ENCODE measurements around the gene RRP36.
"Not testable (repeated sequence)": the region's sequence is repeated elsewhere in the genome, so short reads cannot be mapped to it uniquely, and the experiment has no call there.

RRP36 gene

DNA sequence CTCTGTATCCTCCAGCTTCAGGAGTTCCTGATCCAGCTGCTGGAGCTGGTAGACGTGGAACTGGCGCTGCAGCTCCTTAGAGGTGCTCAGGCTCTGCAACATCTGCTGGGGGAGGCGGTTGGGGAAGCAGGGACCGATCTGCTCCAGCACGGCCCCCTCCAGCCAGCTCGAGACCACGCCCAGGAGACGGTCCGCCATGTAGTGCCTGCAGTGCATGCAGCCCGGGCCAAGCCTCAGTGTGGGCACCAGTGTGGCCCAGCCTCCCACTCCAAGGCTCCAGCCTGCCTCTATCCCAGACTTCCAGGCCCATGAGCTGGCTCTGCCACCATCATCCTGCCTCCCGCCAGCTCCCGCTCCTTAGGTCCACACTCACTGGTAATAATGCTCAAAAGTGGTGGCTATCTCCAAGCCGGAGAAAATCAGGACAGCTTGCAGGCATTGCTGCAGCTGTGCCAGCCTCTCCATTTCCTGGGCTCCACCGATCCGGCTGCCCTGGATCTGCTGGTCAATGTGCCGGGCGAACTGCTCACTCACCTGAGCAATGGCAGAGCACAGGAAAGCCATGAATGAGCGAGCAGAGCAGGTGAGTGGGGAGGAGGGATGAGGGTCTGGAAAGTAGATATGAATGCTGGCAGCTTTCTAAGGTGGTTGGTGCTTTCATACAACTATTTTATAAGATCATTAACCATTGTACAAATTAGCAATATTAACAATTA is 19.3 kb downstream of the RRP36 start:
- no peak for DNase-seq

DNA sequence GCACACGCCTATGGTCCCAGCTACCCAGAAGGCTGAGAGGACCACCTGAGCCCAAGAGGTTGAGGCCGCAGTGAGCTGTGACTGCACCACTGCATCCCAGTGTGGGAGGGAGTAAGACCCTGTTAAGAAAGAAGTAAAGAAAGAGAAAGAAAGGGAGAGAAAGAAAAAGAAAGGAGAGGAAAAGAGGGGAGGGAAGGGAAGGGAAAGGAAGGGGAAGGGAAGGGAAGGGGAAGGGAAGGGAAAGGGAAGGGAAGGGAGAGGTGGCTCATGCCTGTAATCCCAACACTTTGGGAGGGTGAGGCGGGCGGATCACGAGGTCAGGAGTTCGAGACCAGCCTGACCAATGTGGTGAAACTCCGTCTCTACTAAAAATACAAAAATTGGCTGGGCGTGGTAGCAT is 20.1 kb downstream of the RRP36 start:
- DNase-seq, result not testable (repeated sequence)

DNA sequence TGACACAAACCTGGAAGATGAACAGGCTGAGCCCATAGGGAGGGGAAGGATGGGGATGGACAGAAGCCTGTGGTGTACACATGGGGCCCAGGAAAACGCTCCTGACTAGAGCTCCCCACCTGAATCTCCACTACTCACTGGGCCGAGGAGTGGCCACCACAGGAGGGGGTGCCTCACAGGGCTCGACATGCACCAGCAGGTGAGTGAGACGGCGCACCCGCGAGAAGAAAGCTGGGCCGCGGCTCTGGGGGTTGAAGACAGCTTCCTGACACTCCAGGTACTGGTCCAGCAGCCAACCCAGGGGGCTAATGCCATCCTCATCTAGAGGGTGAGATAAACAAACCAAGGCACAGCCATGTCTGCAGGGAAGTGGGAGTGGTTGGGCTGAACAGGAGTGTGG is 21.9 kb downstream of the RRP36 start:
- no peak for DNase-seq

DNA sequence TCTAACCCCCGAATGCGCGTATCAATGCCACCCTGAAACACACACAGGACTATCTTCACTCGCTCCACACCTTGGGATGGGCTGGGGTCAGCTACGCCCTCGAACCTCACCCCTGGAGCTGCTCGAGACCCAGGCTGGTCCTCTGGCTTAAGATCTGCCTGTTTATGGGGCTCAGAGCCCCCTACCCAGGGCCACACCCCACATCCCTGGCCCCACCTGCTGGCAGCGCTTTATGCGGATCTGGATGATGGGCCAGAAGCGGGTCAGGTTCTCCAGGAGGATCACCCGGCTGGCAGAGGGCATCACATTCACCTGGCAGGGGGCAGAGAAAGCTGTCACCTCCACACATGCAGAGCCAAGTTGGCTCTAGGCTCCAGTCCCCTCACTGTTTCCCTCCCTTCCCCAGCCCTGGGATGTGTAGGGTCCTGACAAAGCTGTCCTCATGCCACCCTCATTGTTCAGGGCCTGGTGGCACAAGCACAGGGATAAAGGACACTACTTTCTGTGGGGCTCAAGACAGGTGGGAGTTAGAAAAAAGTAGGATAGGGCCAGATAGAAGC is 24.0 kb downstream of the RRP36 start:
- DNase-seq, result no peak

DNA sequence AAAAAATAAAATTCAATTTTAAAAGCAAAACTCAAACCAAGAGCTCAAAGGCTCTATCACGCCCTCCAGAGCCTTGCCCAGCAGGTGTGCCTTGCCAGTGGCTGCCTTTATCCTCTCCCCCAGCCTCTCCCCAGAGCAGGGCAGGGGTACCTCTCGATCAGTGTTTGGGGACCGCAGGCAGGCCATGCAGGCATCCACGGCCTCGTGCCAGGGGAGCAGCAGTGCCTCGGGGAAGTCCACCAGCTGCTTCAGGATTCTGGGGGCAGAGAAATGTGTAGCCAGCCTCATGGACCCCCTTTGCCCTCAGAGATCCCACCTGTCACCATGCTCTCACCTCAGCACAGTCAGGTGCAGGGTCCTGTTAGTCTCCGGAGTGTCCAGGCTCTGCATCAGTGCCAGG is 26.6 kb downstream of the RRP36 start:
- DNase-seq, result no peak

DNA sequence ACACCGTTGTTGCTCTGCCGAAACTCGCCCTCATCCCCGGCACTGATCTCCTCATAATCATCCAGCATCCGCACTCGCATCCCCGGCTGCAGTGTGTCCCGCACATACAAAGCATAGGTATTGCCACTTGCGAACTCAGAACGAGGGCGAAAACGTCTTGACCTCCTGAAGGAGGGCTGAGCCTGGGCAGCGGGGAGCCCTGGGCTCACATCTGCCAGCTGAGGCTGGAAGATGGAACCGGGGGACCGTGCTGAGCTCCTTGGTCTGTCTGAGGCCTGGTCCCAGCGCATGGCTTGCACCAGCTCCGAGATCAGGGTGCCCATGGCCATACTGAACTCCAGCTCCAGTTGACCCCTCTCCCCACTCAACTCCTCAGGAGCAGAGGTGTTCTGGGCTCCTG is 29.6 kb downstream of the RRP36 start:
- no peak for DNase-seq

DNA sequence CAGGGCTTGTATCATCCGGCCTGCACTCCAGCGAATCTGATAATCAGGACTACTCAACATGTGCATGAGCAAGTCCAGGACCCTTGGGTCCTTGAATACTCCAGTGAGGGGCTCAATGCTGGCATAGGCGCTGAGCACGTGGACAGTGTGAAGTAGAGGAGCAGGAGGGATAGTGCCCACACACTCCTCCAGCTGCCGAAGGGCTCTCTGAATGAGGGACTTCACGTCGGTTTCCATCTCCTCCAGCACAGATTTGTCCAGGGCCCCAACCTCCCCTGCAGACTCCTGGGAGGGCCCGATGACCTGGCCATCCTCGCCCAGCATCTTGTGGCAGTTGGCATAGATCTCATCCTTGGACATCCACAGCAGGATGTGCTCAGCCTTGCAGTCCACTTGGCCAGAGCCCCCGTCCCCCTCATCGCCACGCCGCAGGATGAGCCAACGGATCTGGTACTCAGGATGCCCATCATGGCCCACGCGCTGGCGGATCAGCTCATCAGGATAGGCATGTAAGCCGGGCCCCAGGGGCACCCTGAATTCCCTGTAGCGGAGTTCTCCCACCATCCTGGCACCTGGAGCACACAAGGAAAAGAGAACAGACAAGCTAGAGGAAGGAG is 30.9 kb downstream of the RRP36 start:
- no peak for DNase-seq

DNA sequence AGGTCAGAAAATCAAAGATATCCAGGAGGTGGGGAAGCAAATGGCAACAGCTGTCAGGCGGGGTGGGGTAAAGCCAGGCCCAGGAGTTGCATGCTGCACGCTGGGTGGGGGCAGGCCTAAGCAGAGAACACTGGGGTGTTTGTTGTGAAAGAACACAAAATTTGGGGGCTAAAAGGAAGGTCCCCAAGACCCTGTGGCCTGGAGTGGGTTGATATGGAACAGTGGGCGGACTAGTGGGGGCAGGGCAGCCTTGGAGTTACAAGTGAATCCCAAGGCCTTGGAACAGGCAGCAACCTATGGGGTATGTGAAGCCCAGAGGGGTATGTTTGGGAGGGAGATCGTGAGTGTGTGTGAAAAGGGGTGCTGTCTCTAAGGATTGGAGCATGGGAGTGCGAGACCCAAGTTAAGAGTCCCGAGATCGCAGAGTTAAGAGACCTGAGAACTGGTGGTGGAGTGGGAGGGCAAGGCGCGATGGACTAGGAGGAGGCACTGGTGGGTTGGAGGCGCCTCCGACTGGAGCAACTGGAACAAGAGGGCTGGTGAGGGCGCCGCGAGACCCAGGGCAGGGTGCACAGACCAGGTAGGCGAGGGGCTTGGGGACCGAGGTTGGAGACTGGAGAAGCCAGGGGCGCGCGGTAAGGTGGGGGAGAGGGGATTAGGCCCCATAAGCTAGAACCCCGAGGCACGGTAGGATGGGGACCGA is 31.6 kb downstream of the RRP36 start:
- DNase-seq, result no peak

DNA sequence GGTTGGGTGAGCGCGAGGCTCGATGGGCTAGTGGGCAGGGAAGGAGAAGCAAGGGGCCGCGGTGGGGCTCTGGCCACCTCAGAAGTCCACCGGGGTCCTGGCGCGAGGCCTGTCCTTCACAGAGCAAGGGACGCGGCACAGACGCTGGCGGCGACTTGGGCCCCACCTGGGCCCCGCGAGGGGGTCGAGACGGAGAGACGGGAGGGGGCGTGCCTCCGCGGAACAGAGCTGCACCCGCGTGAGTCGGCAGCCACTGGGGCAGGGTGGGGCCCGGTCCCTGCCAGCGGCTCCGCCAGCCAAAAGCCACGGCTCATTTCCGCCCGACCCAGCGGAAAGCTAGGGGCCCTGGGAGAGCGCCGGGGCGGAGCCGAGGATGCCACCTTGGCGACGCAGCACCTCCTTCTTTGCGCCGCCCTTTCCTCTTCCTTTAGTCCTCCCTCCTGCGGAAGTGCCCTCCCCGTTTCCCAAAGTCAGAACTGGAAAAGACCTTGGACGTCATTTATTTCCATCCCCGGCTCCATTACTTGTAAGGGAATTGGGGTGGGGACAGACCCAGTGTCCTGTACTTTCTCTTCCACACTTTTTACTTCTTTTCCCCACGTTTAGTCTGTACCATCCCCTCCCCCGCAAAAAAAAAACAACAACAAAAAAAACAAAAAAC is 32.3 kb downstream of the RRP36 start, which contains the start of gene CUL7:
Gene CUL7, minus strand, starts transcription at position 307 of the 661 bp plus-strand sequence. CDS start 1,063 bp downstream, outside the sequence.
- peak; percentile 95 for DNase-seq

DNA sequence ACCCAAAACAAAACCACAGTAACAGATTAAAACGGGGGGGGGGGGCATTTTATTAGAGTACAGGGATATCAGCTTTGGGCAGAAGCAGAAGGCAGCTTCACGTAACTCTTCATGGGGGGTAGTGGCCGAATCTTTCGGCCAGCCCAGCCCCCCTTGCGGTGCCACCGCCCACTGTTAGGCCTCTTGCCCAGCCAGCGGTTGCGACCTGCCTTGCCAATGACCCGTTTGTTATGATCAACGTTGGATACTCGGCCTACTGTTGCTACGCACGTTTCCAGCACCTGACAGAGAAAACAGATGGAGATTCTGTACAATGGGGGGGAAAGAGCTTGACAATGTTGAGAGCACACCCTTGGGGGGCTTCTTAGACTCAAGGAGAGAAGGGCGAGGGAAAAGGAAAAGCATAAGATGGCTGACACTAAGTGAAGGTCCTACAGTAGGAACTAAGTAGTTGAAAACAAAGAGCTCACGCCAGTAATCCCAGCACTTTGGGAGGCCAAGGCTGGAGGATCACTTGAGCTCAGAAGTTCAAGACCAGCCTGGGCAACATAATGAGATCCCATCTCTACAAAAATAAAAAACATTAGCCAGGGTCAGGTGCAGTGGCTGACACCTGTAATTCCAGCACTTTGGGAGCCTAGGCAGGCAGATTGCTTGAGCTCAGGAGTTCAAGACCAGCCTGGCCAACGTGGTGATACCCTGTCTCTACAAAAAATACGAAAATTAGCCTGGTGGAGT is 33.0 kb downstream of the RRP36 start:
- DNase-seq, result no peak

DNA sequence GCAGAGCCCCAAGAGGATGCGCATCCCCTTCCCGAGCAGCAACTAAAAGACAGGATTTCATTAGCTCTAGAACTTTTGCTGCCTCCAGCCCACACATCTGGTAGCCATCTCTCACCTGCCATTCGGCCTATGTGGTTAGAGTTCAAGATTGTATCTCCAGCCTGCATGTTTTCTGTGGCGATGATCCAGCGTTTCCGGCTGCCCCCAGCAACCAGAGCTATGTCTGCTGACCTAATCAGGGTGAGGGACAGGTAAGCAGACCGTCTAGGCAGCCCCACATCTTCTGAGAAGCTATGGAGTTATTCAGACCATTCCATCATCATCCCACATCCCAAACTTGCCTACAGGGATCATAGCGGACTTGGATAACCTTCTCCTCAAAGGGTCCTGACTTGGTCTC is 34.5 kb downstream of the RRP36 start:
- no peak for DNase-seq

DNA sequence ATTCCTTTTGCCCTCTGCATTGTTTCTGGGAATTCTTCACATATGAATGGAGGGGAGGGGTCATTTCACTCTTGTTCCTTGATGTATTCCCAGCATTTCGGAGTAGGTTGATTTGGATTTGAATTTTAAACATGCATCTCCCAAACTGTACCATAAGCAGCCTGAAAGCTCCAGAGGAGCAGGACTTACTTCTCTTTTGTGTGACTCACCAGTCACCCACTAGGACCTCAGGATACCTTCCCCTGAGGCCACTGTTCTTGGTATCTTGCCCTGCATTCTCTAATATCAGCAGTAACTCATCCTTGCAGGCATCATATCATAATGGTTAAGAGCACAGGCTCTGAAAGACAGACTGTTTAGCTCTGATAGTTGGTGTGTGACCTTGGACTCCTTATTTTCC is 37.1 kb downstream of the RRP36 start:
- no peak for DNase-seq

DNA sequence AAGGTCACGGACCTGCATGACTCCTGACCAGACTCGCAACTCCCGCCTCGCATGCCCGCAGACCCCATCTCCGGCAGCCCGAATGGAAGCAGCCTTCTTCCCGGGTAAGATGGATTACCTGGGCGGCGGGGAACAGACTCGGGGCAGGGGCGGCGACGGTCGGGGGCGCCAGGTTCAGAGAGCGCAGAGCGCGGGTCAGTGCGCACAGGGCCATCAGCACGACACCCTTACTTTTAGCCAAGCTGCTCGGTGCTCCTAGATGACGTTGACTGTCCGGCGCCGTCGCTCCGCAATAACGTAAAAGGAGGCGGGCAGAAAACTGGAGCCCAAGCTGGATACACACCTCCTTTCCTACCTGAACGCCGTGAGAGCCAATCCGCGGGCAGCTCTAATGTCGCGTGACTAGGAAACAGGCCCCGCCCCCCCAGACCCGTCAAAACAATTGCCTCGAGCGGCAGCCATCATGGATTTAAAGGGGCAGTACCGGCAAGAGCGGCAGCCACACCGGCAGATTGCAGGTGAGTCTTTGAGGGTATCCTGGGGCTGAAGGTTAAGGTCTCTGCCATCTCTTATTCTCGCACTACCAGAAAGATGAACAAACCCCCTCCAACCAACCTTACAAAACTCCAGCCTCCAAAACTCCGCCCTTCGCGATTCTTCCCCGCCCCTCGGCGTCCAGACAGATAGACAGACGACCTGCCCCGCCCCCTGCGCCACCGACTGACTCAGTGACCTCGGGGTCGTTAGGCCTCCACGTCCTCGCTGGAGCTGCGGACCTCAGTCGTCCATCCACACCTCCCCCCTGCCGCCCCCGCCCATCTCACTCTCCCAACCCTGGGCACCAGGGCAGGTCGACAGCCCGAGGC is 38.0 kb downstream of the RRP36 start, which contains the start of the genes KLC4 and MRPL2:
Gene KLC4, plus strand, starts transcription at position 464 of the 866 bp plus-strand sequence. CDS start 1,705 bp downstream, outside the sequence.
Gene MRPL2, minus strand, starts transcription at position 267 of the 866 bp plus-strand sequence. Its CDS starts 53 bp downstream, at position 214.
- DNase-seq, result peak; percentile 95

DNA sequence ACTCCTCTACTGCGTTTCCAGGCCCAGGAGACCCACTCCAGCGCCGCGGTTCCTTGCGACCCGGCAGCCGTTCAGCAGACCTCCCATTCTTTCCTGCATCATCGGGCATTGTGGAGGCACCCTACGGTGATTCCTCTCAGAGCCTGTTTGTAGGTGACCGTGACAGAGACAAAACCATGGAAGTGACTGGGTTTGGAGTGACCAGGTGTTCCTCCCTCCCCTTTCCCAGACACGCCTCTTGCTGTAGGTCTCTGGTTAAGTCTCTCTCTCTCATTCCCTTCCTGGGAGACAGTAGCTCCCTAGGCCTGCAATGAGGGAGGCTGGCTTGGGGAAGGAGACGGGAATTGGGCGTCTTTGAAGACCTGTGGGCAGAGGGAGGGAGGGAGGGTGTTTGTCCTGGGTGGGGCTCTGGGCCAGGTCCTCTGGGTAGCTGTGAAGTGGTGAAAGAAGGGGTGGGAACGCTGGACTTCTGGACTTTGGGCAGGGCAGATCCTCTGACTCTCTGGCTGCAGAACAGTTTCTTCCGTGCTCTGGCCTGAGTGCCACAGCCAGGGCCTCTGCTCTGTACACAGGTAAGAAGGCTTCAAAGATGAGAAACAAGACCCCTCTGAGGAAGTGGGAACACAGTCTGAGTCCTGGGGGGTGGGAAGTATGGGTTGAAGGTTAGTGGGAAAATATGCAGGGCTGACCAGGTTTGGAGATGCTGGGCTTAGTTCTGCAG is 38.8 kb downstream of the RRP36 start:
- DNase-seq, result no peak

DNA sequence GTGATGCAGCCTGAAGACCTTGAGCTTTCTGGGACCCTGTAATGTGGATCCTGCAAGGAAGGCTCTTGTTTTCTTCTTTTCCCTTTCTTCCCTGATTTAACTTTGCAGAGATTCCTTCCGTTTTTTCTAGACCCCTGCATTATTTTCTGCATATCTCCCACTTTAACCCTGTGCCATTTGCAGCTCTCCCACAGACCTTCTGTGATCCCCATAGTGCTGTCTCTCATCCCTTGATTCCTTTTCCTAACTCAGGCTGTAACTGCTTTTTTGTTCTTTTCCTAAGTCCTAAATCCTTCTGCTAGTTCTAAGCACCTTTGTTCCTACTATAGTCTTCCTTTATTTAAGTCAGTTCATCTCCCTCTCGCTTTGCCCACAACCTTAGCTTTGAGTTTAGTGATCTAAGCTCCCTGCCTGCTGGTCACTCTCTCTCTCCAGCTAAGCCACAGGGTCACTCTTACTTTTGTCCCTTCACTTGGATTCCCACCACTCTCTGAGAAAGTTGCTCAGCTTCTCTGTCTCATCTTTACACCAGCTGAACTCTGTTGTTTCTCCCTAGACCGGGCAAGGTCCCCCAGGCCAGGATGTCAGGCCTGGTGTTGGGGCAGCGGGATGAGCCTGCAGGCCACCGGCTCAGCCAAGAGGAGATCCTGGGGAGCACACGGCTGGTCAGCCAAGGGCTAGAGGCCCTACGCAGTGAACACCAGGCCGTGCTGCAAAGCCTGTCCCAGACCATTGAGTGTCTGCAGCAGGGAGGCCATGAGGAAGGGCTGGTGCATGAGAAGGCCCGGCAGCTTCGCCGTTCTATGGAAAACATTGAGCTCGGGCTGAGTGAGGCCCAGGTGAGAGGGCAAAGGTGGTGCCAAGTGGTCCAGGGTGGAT is 39.6 kb downstream of the RRP36 start:
- no peak for DNase-seq

DNA sequence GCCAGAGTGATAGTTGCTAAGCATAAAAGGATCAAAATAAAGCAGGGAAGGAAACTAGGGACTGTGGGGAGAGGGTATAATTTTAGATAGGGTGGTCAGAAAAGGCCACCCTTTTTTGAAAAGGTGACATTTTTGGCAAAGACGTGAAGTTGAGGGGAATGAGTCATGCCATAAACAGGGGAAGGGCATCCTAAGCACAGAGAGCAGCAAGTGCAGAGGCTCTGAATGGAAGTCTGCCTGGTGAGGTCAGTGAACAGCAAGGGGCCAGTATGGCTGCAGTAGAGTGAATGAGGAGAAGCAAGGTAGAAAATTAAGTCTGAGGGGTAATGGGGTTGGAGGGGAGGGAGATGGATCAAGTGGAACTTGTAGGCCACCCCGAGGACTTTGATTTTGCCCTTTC is 40.4 kb downstream of the RRP36 start:
- DNase-seq, result peak; percentile 17

DNA sequence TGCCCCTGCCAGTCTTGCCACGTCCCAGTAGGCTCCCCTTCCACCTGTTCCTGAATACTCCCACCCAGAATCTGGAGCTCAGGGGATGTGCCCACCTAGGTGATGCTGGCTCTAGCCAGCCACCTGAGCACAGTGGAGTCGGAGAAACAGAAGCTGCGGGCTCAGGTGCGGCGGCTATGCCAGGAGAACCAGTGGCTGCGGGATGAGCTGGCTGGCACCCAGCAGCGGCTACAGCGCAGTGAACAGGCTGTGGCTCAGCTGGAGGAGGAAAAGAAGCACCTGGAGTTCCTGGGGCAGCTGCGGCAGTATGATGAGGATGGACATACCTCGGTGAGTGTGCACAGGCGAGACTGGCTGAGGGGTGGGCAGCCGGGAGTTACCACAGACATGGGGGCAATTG is 41.4 kb downstream of the RRP36 start:
- no peak for DNase-seq

DNA sequence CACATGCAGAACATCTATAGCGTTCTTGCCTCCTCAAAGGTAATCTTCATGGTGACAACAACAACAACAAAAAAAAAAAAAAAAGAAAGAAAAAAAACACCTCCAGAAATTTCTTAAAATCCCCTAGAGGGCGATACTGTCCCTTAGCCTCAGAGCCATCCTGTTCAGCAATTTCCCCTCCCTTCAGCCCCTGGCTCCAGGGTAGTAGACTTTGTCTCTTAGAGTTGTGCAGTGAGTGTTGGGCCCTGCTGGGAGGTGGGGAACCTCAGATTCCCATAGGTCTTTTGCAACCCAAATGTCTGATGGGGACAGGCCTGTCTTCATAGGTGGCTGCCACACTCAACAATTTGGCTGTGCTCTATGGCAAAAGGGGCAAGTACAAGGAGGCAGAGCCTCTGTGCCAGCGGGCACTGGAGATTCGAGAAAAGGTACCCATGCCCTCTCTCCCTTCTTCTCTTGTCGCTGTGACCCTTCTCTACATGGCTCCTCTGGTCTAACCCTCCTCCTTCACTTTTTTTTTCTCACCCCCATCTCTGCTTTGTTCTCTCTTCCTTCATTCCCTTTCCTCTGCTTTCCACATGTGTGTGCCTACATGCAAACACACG is 48.7 kb downstream of the RRP36 start:
- DNase-seq, result no peak

Measured in NCI-H226 (cell line).